ENCODE measurements around the gene HENMT1. TPM values are rescaled to one million over a fixed set of nuclear protein-coding genes. Genes with fewer than 3 reads are reported as not detected.

Gene HENMT1
- total RNA-seq, 1 donor from 2014 or later: 3.7 TPM

DNA sequence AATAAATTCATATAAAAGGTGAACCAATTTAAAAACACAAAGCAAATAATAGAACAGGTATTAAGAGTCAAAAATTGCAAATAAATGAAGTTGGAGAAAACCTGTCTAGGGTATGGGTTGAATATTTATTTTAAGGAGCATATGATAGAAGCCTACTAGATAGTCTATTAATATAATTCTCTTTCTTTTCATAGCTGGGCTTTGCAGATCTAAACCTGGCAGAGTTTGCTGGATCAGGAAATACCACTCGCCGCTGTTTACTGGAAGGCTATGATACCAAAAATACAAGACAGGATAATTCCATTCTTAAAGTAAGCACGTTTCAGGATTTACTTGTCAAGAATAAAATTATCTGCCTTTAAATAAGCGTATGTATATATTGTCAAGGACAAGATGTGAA is 48.9 kb downstream of the HENMT1 start:
- H3K9ac ChIP-seq: no peak overlapping the region
- no peak overlapping the region for H2AFZ ChIP-seq (replicated peaks)
- H3K4me1 ChIP-seq: peaks cover 12% of the 10 kb centered on the region
- no peaks in the 10 kb centered on the region for H3K79me2 ChIP-seq (ENCODE audit: low read depth)
- H3K36me3 ChIP-seq: no peaks in the 10 kb centered on the region
- no peaks in the 10 kb centered on the region for H3F3A ChIP-seq (ENCODE audit: low read depth)
- TF ChIP-seq EZH2 (IDR thresholded peaks at IDR 0.05): no peak
- TF ChIP-seq, protein P1, sequence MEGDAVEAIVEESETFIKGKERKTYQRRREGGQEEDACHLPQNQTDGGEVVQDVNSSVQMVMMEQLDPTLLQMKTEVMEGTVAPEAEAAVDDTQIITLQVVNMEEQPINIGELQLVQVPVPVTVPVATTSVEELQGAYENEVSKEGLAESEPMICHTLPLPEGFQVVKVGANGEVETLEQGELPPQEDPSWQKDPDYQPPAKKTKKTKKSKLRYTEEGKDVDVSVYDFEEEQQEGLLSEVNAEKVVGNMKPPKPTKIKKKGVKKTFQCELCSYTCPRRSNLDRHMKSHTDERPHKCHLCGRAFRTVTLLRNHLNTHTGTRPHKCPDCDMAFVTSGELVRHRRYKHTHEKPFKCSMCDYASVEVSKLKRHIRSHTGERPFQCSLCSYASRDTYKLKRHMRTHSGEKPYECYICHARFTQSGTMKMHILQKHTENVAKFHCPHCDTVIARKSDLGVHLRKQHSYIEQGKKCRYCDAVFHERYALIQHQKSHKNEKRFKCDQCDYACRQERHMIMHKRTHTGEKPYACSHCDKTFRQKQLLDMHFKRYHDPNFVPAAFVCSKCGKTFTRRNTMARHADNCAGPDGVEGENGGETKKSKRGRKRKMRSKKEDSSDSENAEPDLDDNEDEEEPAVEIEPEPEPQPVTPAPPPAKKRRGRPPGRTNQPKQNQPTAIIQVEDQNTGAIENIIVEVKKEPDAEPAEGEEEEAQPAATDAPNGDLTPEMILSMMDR (IDR thresholded peaks at IDR 0.05): no peak
- no peak for TF ChIP-seq EZH2phosphoT487 (IDR thresholded peaks at IDR 0.05)
- no peak overlapping the region for H3K4me2 ChIP-seq
- H3K27ac ChIP-seq: no peak overlapping the region
- H3K9me3 Mint-ChIP-seq: no peaks in the 10 kb centered on the region
- H4K20me1 ChIP-seq (ENCODE audit: low read depth): no peaks in the 10 kb centered on the region
- H3K27me3 ChIP-seq: no peaks in the 10 kb centered on the region
- DNase-seq (ENCODE audit: low spot score): no peak
- no peak overlapping the region for H3K4me3 Mint-ChIP-seq
- H3K4me3 ChIP-seq: no peak overlapping the region
- H3K4me1 Mint-ChIP-seq: peaks cover 17% of the 10 kb centered on the region
- no peak overlapping the region for H3K27ac Mint-ChIP-seq
- no peaks in the 10 kb centered on the region for H3K9me3 ChIP-seq (ENCODE audit: low read depth)
- peaks cover 3% of the 10 kb centered on the region for H3K36me3 Mint-ChIP-seq
- no peaks in the 10 kb centered on the region for H3K27me3 Mint-ChIP-seq (ENCODE audit: insufficient read depth, low read depth)

DNA sequence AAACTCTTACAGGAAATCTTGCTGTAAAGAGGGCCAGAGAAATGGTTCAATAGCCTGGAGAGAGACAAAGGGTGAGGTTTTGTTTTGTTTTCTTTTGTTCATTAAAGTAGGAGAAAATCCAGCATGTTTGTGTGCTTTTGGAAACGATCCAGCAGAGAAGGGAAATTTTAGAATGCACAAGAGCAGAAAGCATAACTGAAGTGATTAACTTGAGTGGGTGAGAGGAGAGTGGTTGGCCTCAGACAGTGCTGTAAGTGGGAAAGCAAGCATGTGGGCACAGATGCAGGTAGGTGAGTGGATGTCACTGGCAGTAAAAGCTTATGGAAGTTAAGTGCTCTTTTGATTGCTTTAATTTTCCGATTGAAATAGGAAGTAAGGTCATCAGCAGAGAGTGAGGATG is 50.8 kb downstream of the HENMT1 start:
- peak overlapping the region; percentile 30 for H2AFZ ChIP-seq (replicated peaks)
- no peaks in the 10 kb centered on the region for H4K20me1 ChIP-seq (ENCODE audit: low read depth)
- no peak overlapping the region for H3K27ac Mint-ChIP-seq
- no peak overlapping the region for H3K4me3 ChIP-seq
- no peaks in the 10 kb centered on the region for H3K27me3 ChIP-seq
- no peaks in the 10 kb centered on the region for H3K27me3 Mint-ChIP-seq (ENCODE audit: insufficient read depth, low read depth)
- H3K4me1 ChIP-seq: peaks cover 12% of the 10 kb centered on the region
- peaks cover 3% of the 10 kb centered on the region for H3K36me3 Mint-ChIP-seq
- no peak for DNase-seq (ENCODE audit: low spot score)
- no peak overlapping the region for H3K27ac ChIP-seq
- no peaks in the 10 kb centered on the region for H3K79me2 ChIP-seq (ENCODE audit: low read depth)
- no peaks in the 10 kb centered on the region for H3K9me3 ChIP-seq (ENCODE audit: low read depth)
- no peaks in the 10 kb centered on the region for H3F3A ChIP-seq (ENCODE audit: low read depth)
- H3K4me1 Mint-ChIP-seq: peaks cover 17% of the 10 kb centered on the region
- H3K4me2 ChIP-seq: no peak overlapping the region
- no peak overlapping the region for H3K4me3 Mint-ChIP-seq
- no peak for TF ChIP-seq EZH2 (IDR thresholded peaks at IDR 0.05)
- TF ChIP-seq, protein P1 (IDR thresholded peaks at IDR 0.05): no peak
- H3K9ac ChIP-seq: no peak overlapping the region
- H3K9me3 Mint-ChIP-seq: no peaks in the 10 kb centered on the region
- H3K36me3 ChIP-seq: no peaks in the 10 kb centered on the region

DNA sequence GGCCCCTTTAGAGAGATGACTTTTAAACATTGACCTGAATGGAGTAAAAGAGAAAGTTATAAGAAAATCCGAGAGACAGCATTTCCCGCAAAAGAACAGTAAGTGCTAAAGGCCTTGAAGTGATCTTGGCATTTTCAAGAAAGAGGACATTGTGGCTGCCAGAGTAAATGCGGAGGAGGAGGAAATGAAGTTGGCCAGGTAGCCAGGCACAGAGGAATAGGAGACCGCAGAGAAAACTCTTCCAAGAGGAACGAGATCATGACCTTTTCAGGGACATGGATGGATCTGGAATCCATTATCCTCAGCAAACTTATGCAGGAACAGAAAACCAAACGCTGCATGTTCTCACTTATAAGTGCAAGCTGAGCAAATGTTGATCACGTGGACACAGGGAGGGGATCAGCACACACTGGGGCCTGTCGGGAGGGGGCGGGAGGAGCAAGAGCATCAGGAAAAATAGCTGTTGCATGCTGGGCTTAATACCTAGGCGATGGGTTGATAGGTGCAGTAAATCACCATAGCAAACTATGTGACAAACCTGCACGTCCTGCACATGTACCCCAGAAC is 51.3 kb downstream of the HENMT1 start:
- H3K36me3 Mint-ChIP-seq: peaks cover 3% of the 10 kb centered on the region
- H3K9me3 Mint-ChIP-seq: no peaks in the 10 kb centered on the region
- peak; percentile 5 for DNase-seq (ENCODE audit: low spot score)

More for the DNA sequence above, 51.3 kb downstream of the HENMT1 start:
- Histone ChIP-seq H3K27ac (no peak overlapping the region), H3K27me3 (no peaks in the 10 kb centered on the region), H3K36me3 (no peaks in the 10 kb centered on the region), H3K9ac (no peak overlapping the region), H3K4me3 (no peak overlapping the region), H3F3A (ENCODE audit: low read depth) (no peaks in the 10 kb centered on the region), H3K4me2 (no peak overlapping the region), H3K79me2 (ENCODE audit: low read depth) (no peaks in the 10 kb centered on the region), H2AFZ (replicated peaks) (peak overlapping the region; percentile 30), H3K9me3 (ENCODE audit: low read depth) (no peaks in the 10 kb centered on the region), H3K4me1 (peaks cover 12% of the 10 kb centered on the region), H4K20me1 (ENCODE audit: low read depth) (no peaks in the 10 kb centered on the region)
- Mint-ChIP-seq H3K4me1 (peaks cover 17% of the 10 kb centered on the region), H3K27ac (peak overlapping the region; percentile 17), H3K4me3 (peak overlapping the region; percentile 7), H3K27me3 (ENCODE audit: insufficient read depth, low read depth) (no peaks in the 10 kb centered on the region)
- TF ChIP-seq, protein P1 (IDR thresholded peaks at IDR 0.05): no peak
- TF ChIP-seq EZH2phosphoT487 (IDR thresholded peaks at IDR 0.05): no peak
- no peak for TF ChIP-seq EZH2 (IDR thresholded peaks at IDR 0.05)

All from neural progenitor cell (in vitro differentiated cells).